Astrocyte of the cerebellum (primary cell): Measurements from ENCODE around the gene ABLIM2.

Experiments used
- DNase-seq: peaks from one replicate; pipeline ENCODE4 v3.0.0-alpha.2; 2011; ENCODE audit warnings: low read depth
- H3K4me3 ChIP-seq: 2 replicates; pipeline ENCODE4 v1.5.1; 2011; ENCODE audit warnings: mild to moderate bottlenecking, low read depth, low read length, moderate library complexity
- CTCF ChIP-seq: IDR thresholded peaks from 2 replicates; pipeline ENCODE4 v1.5.1; 2012; ENCODE audit warnings: low read length, low read depth, moderate library complexity, mild to moderate bottlenecking; ENCODE audit errors: missing control alignments
- in situ Hi-C: cut with HindIII; loops from 2 replicates; pipeline ENCODE4 v1.10.0; 2017; ENCODE audit warnings: low sequenced_read_pairs

The ABLIM2 gene

GRCh38 chr4:7968262-7968896 is 190.2 kb downstream of the ABLIM2 start:
- TF ChIP-seq CTCF: no peak
- H3K4me3 ChIP-seq: no peak overlapping the region
- DNase-seq: no peak
- in situ Hi-C loops: no loop called here

GRCh38 chr4:7967501-7968261 is 190.9 kb downstream of the ABLIM2 start:
- no peak for DNase-seq
- in situ Hi-C loops: no loop called here
- no peak for TF ChIP-seq CTCF
- no peak overlapping the region for H3K4me3 ChIP-seq

GRCh38 chr4:7967063-7967440 is 191.6 kb downstream of the ABLIM2 start:
- DNase-seq: no peak
- in situ Hi-C loops: no loop called here
- H3K4me3 ChIP-seq: no peak overlapping the region
- TF ChIP-seq CTCF: no peak

GRCh38 chr4:7966281-7967062 is 192.1 kb downstream of the ABLIM2 start:
- TF ChIP-seq CTCF: no peak
- no peak overlapping the region for H3K4me3 ChIP-seq
- in situ Hi-C loops: no loop called here
- no peak for DNase-seq

- TF ChIP-seq CTCF: no peak
- in situ Hi-C loops: no loop called here
- H3K4me3 ChIP-seq: no peak overlapping the region
- DNase-seq: no peak
Observed at GRCh38 chr4:7964890-7965662, 193.5 kb downstream of the ABLIM2 start.

- no peak for DNase-seq
- in situ Hi-C loops: no loop called here
- H3K4me3 ChIP-seq: no peak overlapping the region
- no peak for TF ChIP-seq CTCF
Observed at GRCh38 chr4:7964459-7964858, 194.2 kb downstream of the ABLIM2 start.
